Vagina (tissue), 2 donors: ENCODE results near the gene ADCY9. TPM values are rescaled to one million over a fixed set of nuclear protein-coding genes. Genes with fewer than 3 reads are reported as not detected.

Source experiments
- DNase-seq, 2 donors: peaks; one replicate each; pipeline ENCODE4 v3.0.0-alpha.2; 2017; ENCODE audit errors: extremely low spot score in 2 of 2
- H3K27ac ChIP-seq: fragments of 200-600 bp; sonication (generic); one replicate; pipeline ENCODE4 v1.5.1; 2019
- H3K27me3 ChIP-seq: fragments of 200-600 bp; sonication (generic); one replicate; pipeline ENCODE4 v1.5.1; 2019
- H3K36me3 ChIP-seq, 2 donors: fragments of 200-600 bp; sonication (generic); one replicate each; pipeline ENCODE4 v1.5.1; 2017 to 2019
- H3K4me1 ChIP-seq: fragments of 200-600 bp; sonication (generic); one replicate; pipeline ENCODE4 v1.5.1; 2019
- H3K4me3 ChIP-seq, 2 donors: fragments of 200-600 bp; sonication (generic); 1 replicate in 1 of 2; 2 replicates in 1 of 2; pipeline ENCODE4 v1.5.1; 2016 to 2019
- H3K9me3 ChIP-seq: fragments of 200-600 bp; sonication (generic); one replicate; pipeline ENCODE4 v1.5.1; 2019
- CTCF ChIP-seq, 3 experiments: fragments of 450-650 bp in 2 of 3; fragments of 200-600 bp in 1 of 3; sonication (generic) in 1 of 3; IDR thresholded peaks; one replicate each; pipeline ENCODE4 v1.5.1; 2017 to 2019; ENCODE audit warnings: antibody characterized with exemption in 3 of 3, mild to moderate bottlenecking in 2 of 3, moderate library complexity in 2 of 3
- POLR2A ChIP-seq, 2 donors: fragments of 450-650 bp; IDR thresholded peaks; one replicate each; pipeline ENCODE4 v1.6.1; 2017; ENCODE audit warnings: antibody characterized with exemption in 2 of 2, mild to moderate bottlenecking in 2 of 2, moderate library complexity in 2 of 2
- POLR2AphosphoS5 ChIP-seq, 2 donors: sonication (generic); formaldehyde crosslinking; IDR thresholded peaks; one replicate each; pipeline ENCODE4 v1.9.0; 2017; ENCODE audit warnings: antibody characterized with exemption in 2 of 2, mild to moderate bottlenecking in 2 of 2, low read depth in 1 of 2; ENCODE audit not compliant: insufficient read depth in 1 of 2
- intact Hi-C: fragments of 100-400 bp; cut with DNase I; formaldehyde crosslinking; loops from one replicate; pipeline ENCODE4 v1.15.1; 2023
- total RNA-seq: library from RNA; depleted of rRNA; stranded (reverse); fragments of >200 nt; gene quantifications from one replicate; pipeline ENCODE4 v1.2.3, GENCODE V29; 2016

ADCY9 gene
- total RNA-seq, 1 donor from 2014 or later, result 16.9 TPM

- peaks cover 7% of the 10 kb centered on the region for H3K4me1 ChIP-seq
- H3K4me3 ChIP-seq, result no peak overlapping the region
- intact Hi-C loops, result no loop called here
- H3K27ac ChIP-seq, result no peak overlapping the region
- H3K9me3 ChIP-seq, result no peaks in the 10 kb centered on the region
- no peak for TF ChIP-seq CTCF (IDR thresholded peaks at IDR 0.05)
- no peak for TF ChIP-seq POLR2A (IDR thresholded peaks at IDR 0.05)
- no peak for TF ChIP-seq POLR2AphosphoS5 (IDR thresholded peaks at IDR 0.05; ENCODE audit: insufficient read depth in 1 of 2, low read depth in 1 of 2)
- DNase-seq, result no peak
- no peaks in the 10 kb centered on the region for H3K27me3 ChIP-seq
- no peaks in the 10 kb centered on the region for H3K36me3 ChIP-seq
These were observed 113.1 kb downstream of the ADCY9 start for GRCh38 chr16:4003166-4003565.

- intact Hi-C loops, result no loop called here
- no peaks in the 10 kb centered on the region for H3K27me3 ChIP-seq
- H3K4me1 ChIP-seq, result peaks cover 7% of the 10 kb centered on the region
- no peaks in the 10 kb centered on the region for H3K36me3 ChIP-seq
- no peak overlapping the region for H3K27ac ChIP-seq
- H3K4me3 ChIP-seq, result no peak overlapping the region
- H3K9me3 ChIP-seq, result no peaks in the 10 kb centered on the region
- TF ChIP-seq POLR2AphosphoS5 (IDR thresholded peaks at IDR 0.05; ENCODE audit: insufficient read depth in 1 of 2, low read depth in 1 of 2) (no peak), POLR2A (IDR thresholded peaks at IDR 0.05) (no peak), CTCF (IDR thresholded peaks at IDR 0.05) (no peak)
- no peak for DNase-seq
These were observed 114.1 kb downstream of the ADCY9 start for GRCh38 chr16:4002121-4002520.

- H3K4me3 ChIP-seq, result peak overlapping the region in 1 of 2 donors; percentile 30
- H3K4me1 ChIP-seq, result peaks cover 7% of the 10 kb centered on the region
- H3K36me3 ChIP-seq, result no peaks in the 10 kb centered on the region
- intact Hi-C loops, result no loop called here
- peak overlapping the region; percentile 70 for H3K27ac ChIP-seq
- H3K27me3 ChIP-seq, result no peaks in the 10 kb centered on the region
- no peak for DNase-seq
- no peaks in the 10 kb centered on the region for H3K9me3 ChIP-seq
- TF ChIP-seq POLR2AphosphoS5 (IDR thresholded peaks at IDR 0.05; ENCODE audit: insufficient read depth in 1 of 2, low read depth in 1 of 2) (peak in 1 of 2 donors; percentile 51), POLR2A (IDR thresholded peaks at IDR 0.05) (no peak)
These were observed 116.5 kb downstream of the ADCY9 start for GRCh38 chr16:3999479-4000325.

- Histone ChIP-seq H3K9me3 (no peaks in the 10 kb centered on the region), H3K4me1 (peaks cover 7% of the 10 kb centered on the region), H3K27ac (peak overlapping the region; percentile 70), H3K27me3 (no peaks in the 10 kb centered on the region), H3K36me3 (no peaks in the 10 kb centered on the region), H3K4me3 (peak overlapping the region in 1 of 2 donors; percentile 30)
- DNase-seq, result no peak
- intact Hi-C loops, result no loop called here
- TF ChIP-seq POLR2A (IDR thresholded peaks at IDR 0.05), result no peak
- no peak for TF ChIP-seq POLR2AphosphoS5 (IDR thresholded peaks at IDR 0.05; ENCODE audit: insufficient read depth in 1 of 2, low read depth in 1 of 2)
- TF ChIP-seq CTCF (IDR thresholded peaks at IDR 0.05), result no peak
These were observed 117.3 kb downstream of the ADCY9 start for GRCh38 chr16:3998793-3999478.

GRCh38 chr16:3997231-3997841 is 118.9 kb downstream of the ADCY9 start:
- H3K4me3 ChIP-seq, result no peak overlapping the region
- H3K27ac ChIP-seq, result no peak overlapping the region
- no peak for DNase-seq
- peaks cover 7% of the 10 kb centered on the region for H3K4me1 ChIP-seq
- TF ChIP-seq POLR2A (IDR thresholded peaks at IDR 0.05) (no peak), CTCF (IDR thresholded peaks at IDR 0.05) (no peak), POLR2AphosphoS5 (IDR thresholded peaks at IDR 0.05; ENCODE audit: insufficient read depth in 1 of 2, low read depth in 1 of 2) (no peak)
- no peaks in the 10 kb centered on the region for H3K9me3 ChIP-seq
- peaks cover 0 to 6% of the 10 kb centered on the region in 2 donors for H3K36me3 ChIP-seq
- intact Hi-C loops, result no loop called here
- no peaks in the 10 kb centered on the region for H3K27me3 ChIP-seq
